ENCODE measurements around the gene NAE1.
"Not testable (repeated sequence)": the region's sequence is repeated elsewhere in the genome, so short reads cannot be mapped to it uniquely, and the experiment has no call there.

The NAE1 gene

GRCh38 chr16:66801320-66802105, 29.3 kb downstream of the NAE1 start, which contains the start of gene TERB1:
TSS of gene TERB1 (minus strand) at chr16:66801584. CDS start at chr16:66796798, 4,786 bp downstream.
- Histone ChIP-seq H3K4me3 (ENCODE audit: low read depth, low read length) (no peak within 1 kb of the TSS), H3K9me3 (ENCODE audit: control insufficient read depth, insufficient read depth, low read length) (no peaks in the 10 kb centered on the region), H3K4me1 (ENCODE audit: control insufficient read depth, insufficient read depth, low read length) (no peaks in the 10 kb centered on the region), H3K27me3 (ENCODE audit: control insufficient read depth, insufficient read depth, low read length) (no peaks in the 10 kb centered on the region), H3K27ac (ENCODE audit: low read depth, low read length) (no peak within 1 kb of the TSS), H3K36me3 (ENCODE audit: control insufficient read depth, insufficient read depth, low read length) (peaks cover 49% of the 10 kb centered on the region), H3K9ac (ENCODE audit: low read depth, low read length) (no peak within 1 kb of the TSS)

- Histone ChIP-seq H3K36me3 (ENCODE audit: control insufficient read depth, insufficient read depth, low read length) (peaks cover 42% of the 10 kb centered on the region), H3K27me3 (ENCODE audit: control insufficient read depth, insufficient read depth, low read length) (no peaks in the 10 kb centered on the region), H3K9me3 (ENCODE audit: control insufficient read depth, insufficient read depth, low read length) (no peaks in the 10 kb centered on the region), H3K4me1 (ENCODE audit: control insufficient read depth, insufficient read depth, low read length) (no peaks in the 10 kb centered on the region), H3K27ac (ENCODE audit: low read depth, low read length) (no peak overlapping the region), H3K4me3 (ENCODE audit: low read depth, low read length) (no peak overlapping the region), H3K9ac (ENCODE audit: low read depth, low read length) (no peak overlapping the region)
Observed at GRCh38 chr16:66800856-66801255, 29.9 kb downstream of the NAE1 start.

- H3K36me3 ChIP-seq (ENCODE audit: control insufficient read depth, insufficient read depth, low read length) = peaks cover 16% of the 10 kb centered on the region
- no peak overlapping the region for H3K27ac ChIP-seq (ENCODE audit: low read depth, low read length)
- H3K27me3 ChIP-seq (ENCODE audit: control insufficient read depth, insufficient read depth, low read length) = no peaks in the 10 kb centered on the region
- no peaks in the 10 kb centered on the region for H3K4me1 ChIP-seq (ENCODE audit: control insufficient read depth, insufficient read depth, low read length)
- no peaks in the 10 kb centered on the region for H3K9me3 ChIP-seq (ENCODE audit: control insufficient read depth, insufficient read depth, low read length)
- H3K4me3 ChIP-seq (ENCODE audit: low read depth, low read length) = no peak overlapping the region
- no peak overlapping the region for H3K9ac ChIP-seq (ENCODE audit: low read depth, low read length)
Observed at GRCh38 chr16:66798161-66798560, 32.6 kb downstream of the NAE1 start.

GRCh38 chr16:66793984-66794383, 36.8 kb downstream of the NAE1 start:
- not testable (repeated sequence) for H3K4me3 ChIP-seq (ENCODE audit: low read depth, low read length); H3K36me3 ChIP-seq (ENCODE audit: control insufficient read depth, insufficient read depth, low read length); H3K27me3 ChIP-seq (ENCODE audit: control insufficient read depth, insufficient read depth, low read length); H3K4me1 ChIP-seq (ENCODE audit: control insufficient read depth, insufficient read depth, low read length); H3K9ac ChIP-seq (ENCODE audit: low read depth, low read length); H3K9me3 ChIP-seq (ENCODE audit: control insufficient read depth, insufficient read depth, low read length); H3K27ac ChIP-seq (ENCODE audit: low read depth, low read length)

- Histone ChIP-seq H3K27me3 (ENCODE audit: control insufficient read depth, insufficient read depth, low read length) (no peaks in the 10 kb centered on the region), H3K4me1 (ENCODE audit: control insufficient read depth, insufficient read depth, low read length) (no peaks in the 10 kb centered on the region; the same call in 1 of the 2 replicates), H3K36me3 (ENCODE audit: control insufficient read depth, insufficient read depth, low read length) (no peaks in the 10 kb centered on the region), H3K9ac (ENCODE audit: low read depth, low read length) (no peak overlapping the region), H3K27ac (ENCODE audit: low read depth, low read length) (no peak overlapping the region), H3K4me3 (ENCODE audit: low read depth, low read length) (no peak overlapping the region), H3K9me3 (ENCODE audit: control insufficient read depth, insufficient read depth, low read length) (no peaks in the 10 kb centered on the region)
Observed at GRCh38 chr16:66790130-66790733, 40.5 kb downstream of the NAE1 start.

GRCh38 chr16:66787427-66787826, 43.3 kb downstream of the NAE1 start:
- H3K4me3 ChIP-seq (ENCODE audit: low read depth, low read length) = no peak overlapping the region
- no peaks in the 10 kb centered on the region for H3K36me3 ChIP-seq (ENCODE audit: control insufficient read depth, insufficient read depth, low read length)
- no peaks in the 10 kb centered on the region; the same call in 1 of the 2 replicates for H3K4me1 ChIP-seq (ENCODE audit: control insufficient read depth, insufficient read depth, low read length)
- no peaks in the 10 kb centered on the region for H3K27me3 ChIP-seq (ENCODE audit: control insufficient read depth, insufficient read depth, low read length)
- no peak overlapping the region for H3K9ac ChIP-seq (ENCODE audit: low read depth, low read length)
- H3K27ac ChIP-seq (ENCODE audit: low read depth, low read length) = no peak overlapping the region
- H3K9me3 ChIP-seq (ENCODE audit: control insufficient read depth, insufficient read depth, low read length) = no peaks in the 10 kb centered on the region

- Histone ChIP-seq H3K27me3 (ENCODE audit: control insufficient read depth, insufficient read depth, low read length) (no peaks in the 10 kb centered on the region), H3K9ac (ENCODE audit: low read depth, low read length) (no peak overlapping the region), H3K27ac (ENCODE audit: low read depth, low read length) (no peak overlapping the region), H3K36me3 (ENCODE audit: control insufficient read depth, insufficient read depth, low read length) (no peaks in the 10 kb centered on the region), H3K4me1 (ENCODE audit: control insufficient read depth, insufficient read depth, low read length) (no peaks in the 10 kb centered on the region; the same call in 1 of the 2 replicates), H3K4me3 (ENCODE audit: low read depth, low read length) (no peak overlapping the region), H3K9me3 (ENCODE audit: control insufficient read depth, insufficient read depth, low read length) (no peaks in the 10 kb centered on the region)
Observed at GRCh38 chr16:66786551-66786950, 44.2 kb downstream of the NAE1 start.

GRCh38 chr16:66776457-66776856, 54.3 kb downstream of the NAE1 start:
- Histone ChIP-seq H3K27me3 (ENCODE audit: control insufficient read depth, insufficient read depth, low read length) (no peaks in the 10 kb centered on the region), H3K9ac (ENCODE audit: low read depth, low read length) (no peak overlapping the region), H3K9me3 (ENCODE audit: control insufficient read depth, insufficient read depth, low read length) (no peaks in the 10 kb centered on the region), H3K4me3 (ENCODE audit: low read depth, low read length) (no peak overlapping the region), H3K4me1 (ENCODE audit: control insufficient read depth, insufficient read depth, low read length) (no peaks in the 10 kb centered on the region), H3K36me3 (ENCODE audit: control insufficient read depth, insufficient read depth, low read length) (no peaks in the 10 kb centered on the region), H3K27ac (ENCODE audit: low read depth, low read length) (no peak overlapping the region)

- no peaks in the 10 kb centered on the region for H3K36me3 ChIP-seq (ENCODE audit: control insufficient read depth, insufficient read depth, low read length)
- H3K9me3 ChIP-seq (ENCODE audit: control insufficient read depth, insufficient read depth, low read length) = no peaks in the 10 kb centered on the region
- no peak overlapping the region for H3K4me3 ChIP-seq (ENCODE audit: low read depth, low read length)
- no peaks in the 10 kb centered on the region for H3K4me1 ChIP-seq (ENCODE audit: control insufficient read depth, insufficient read depth, low read length)
- no peak overlapping the region for H3K27ac ChIP-seq (ENCODE audit: low read depth, low read length)
- H3K9ac ChIP-seq (ENCODE audit: low read depth, low read length) = no peak overlapping the region
- no peaks in the 10 kb centered on the region for H3K27me3 ChIP-seq (ENCODE audit: control insufficient read depth, insufficient read depth, low read length)
Observed at GRCh38 chr16:66774981-66775380, 55.8 kb downstream of the NAE1 start.

- no peaks in the 10 kb centered on the region for H3K27me3 ChIP-seq (ENCODE audit: control insufficient read depth, insufficient read depth, low read length)
- H3K36me3 ChIP-seq (ENCODE audit: control insufficient read depth, insufficient read depth, low read length) = no peaks in the 10 kb centered on the region
- no peaks in the 10 kb centered on the region for H3K9me3 ChIP-seq (ENCODE audit: control insufficient read depth, insufficient read depth, low read length)
- H3K4me1 ChIP-seq (ENCODE audit: control insufficient read depth, insufficient read depth, low read length) = no peaks in the 10 kb centered on the region
- H3K9ac ChIP-seq (ENCODE audit: low read depth, low read length) = no peak overlapping the region
- no peak overlapping the region for H3K27ac ChIP-seq (ENCODE audit: low read depth, low read length)
- H3K4me3 ChIP-seq (ENCODE audit: low read depth, low read length) = no peak overlapping the region
Observed at GRCh38 chr16:66758086-66758485, 72.7 kb downstream of the NAE1 start.

- peaks cover 6% of the 10 kb centered on the region; the same call in 1 of the 2 replicates for H3K36me3 ChIP-seq (ENCODE audit: control insufficient read depth, insufficient read depth, low read length)
- no peaks in the 10 kb centered on the region for H3K9me3 ChIP-seq (ENCODE audit: control insufficient read depth, insufficient read depth, low read length)
- no peak overlapping the region for H3K4me3 ChIP-seq (ENCODE audit: low read depth, low read length)
- H3K4me1 ChIP-seq (ENCODE audit: control insufficient read depth, insufficient read depth, low read length) = peaks cover 12% of the 10 kb centered on the region
- no peaks in the 10 kb centered on the region for H3K27me3 ChIP-seq (ENCODE audit: control insufficient read depth, insufficient read depth, low read length)
- no peak overlapping the region for H3K9ac ChIP-seq (ENCODE audit: low read depth, low read length)
- no peak overlapping the region for H3K27ac ChIP-seq (ENCODE audit: low read depth, low read length)
Observed at GRCh38 chr16:66754819-66755218, 76.0 kb downstream of the NAE1 start.
